Neutrophil (primary cell): ENCODE results near the gene NEU3.

Experiments used
- H3K27ac ChIP-seq: fragments of 200-600 bp; sonication (generic); 2 replicates; pipeline ENCODE4 v1.5.1; 2016; ENCODE audit warnings: mild to moderate bottlenecking, moderate library complexity
- H3K27me3 ChIP-seq: fragments of 200-600 bp; sonication (generic); 2 replicates; pipeline ENCODE4 v1.6.0; 2016; ENCODE audit warnings: mild to moderate bottlenecking
- H3K36me3 ChIP-seq: fragments of 200-600 bp; sonication (generic); 2 replicates; pipeline ENCODE4 v1.5.1; 2017
- H3K4me1 ChIP-seq, 2 experiments: fragments of 200-600 bp in 1 of 2; sonication (generic) in 1 of 2; 1 replicate in 1 of 2; 2 replicates in 1 of 2; pipeline versions ENCODE4 v1.5.1 to v1.6.1; 2013 to 2016; ENCODE audit warnings: low read depth in 1 of 2, low read length in 1 of 2, mild to moderate bottlenecking in 1 of 2, moderate library complexity in 1 of 2; ENCODE audit not compliant: control insufficient read depth in 1 of 2, insufficient read depth in 1 of 2
- H3K4me3 ChIP-seq, 2 experiments: fragments of 200-600 bp in 1 of 2; sonication (generic) in 1 of 2; 1 replicate in 1 of 2; 2 replicates in 1 of 2; pipeline ENCODE4 v1.5.1; 2013 to 2016; ENCODE audit warnings: low read depth in 1 of 2, low read length in 1 of 2, mild to moderate bottlenecking in 1 of 2, moderate library complexity in 1 of 2
- H3K9me3 ChIP-seq: fragments of 200-600 bp; sonication (generic); 2 replicates; pipeline ENCODE4 v1.5.1; 2016
- TF ChIP-seq, protein P1 (sequence below): fragments of 200-600 bp; sonication (generic); IDR thresholded peaks from 2 replicates; pipeline ENCODE4 v1.5.1; 2016; ENCODE audit warnings: antibody characterized with exemption

Gene NEU3, protein sequence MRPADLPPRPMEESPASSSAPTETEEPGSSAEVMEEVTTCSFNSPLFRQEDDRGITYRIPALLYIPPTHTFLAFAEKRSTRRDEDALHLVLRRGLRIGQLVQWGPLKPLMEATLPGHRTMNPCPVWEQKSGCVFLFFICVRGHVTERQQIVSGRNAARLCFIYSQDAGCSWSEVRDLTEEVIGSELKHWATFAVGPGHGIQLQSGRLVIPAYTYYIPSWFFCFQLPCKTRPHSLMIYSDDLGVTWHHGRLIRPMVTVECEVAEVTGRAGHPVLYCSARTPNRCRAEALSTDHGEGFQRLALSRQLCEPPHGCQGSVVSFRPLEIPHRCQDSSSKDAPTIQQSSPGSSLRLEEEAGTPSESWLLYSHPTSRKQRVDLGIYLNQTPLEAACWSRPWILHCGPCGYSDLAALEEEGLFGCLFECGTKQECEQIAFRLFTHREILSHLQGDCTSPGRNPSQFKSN

DNA sequence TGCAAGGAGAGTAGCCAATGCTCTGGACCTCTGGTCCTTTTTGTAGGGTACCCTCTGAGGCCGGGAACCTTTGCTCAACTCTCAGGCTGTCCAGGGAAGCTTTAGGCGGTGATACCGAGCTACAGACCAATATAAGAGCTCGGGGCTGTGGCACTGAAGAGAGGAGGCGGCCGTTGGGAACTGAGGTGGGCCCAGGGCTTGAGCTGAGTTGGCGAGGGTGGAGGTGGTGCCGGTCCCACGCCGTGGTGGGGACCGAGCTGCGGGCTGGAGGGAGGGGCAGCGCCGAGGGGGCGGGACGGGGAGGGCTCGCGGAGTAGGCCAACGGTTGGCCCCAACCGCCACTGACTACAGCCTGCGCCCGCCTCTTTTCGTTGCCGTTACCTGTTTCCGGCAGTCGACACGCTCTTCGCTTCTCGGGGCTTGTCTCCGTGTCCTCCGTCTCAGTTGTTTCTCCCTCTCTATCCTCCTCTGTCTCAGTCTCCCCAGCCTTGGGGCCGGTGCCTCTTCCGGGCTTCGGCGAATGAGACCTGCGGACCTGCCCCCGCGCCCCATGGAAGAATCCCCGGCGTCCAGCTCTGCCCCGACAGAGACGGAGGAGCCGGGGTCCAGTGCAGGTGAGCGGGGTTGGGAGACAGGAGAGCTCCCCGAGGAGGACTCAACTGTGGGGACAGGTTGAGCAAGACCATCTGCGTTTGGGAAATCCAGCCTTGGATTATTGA lies at the start of gene NEU3:
Gene NEU3, plus strand, starts transcription at position 393 of the 719 bp plus-strand sequence. Its CDS starts 128 bp downstream, at position 521.
- peak within 1 kb of the TSS; percentile 72 to 76 for H3K4me3 ChIP-seq
- no peaks in the 10 kb centered on the region for H3K27me3 ChIP-seq
- TF ChIP-seq, protein P1, sequence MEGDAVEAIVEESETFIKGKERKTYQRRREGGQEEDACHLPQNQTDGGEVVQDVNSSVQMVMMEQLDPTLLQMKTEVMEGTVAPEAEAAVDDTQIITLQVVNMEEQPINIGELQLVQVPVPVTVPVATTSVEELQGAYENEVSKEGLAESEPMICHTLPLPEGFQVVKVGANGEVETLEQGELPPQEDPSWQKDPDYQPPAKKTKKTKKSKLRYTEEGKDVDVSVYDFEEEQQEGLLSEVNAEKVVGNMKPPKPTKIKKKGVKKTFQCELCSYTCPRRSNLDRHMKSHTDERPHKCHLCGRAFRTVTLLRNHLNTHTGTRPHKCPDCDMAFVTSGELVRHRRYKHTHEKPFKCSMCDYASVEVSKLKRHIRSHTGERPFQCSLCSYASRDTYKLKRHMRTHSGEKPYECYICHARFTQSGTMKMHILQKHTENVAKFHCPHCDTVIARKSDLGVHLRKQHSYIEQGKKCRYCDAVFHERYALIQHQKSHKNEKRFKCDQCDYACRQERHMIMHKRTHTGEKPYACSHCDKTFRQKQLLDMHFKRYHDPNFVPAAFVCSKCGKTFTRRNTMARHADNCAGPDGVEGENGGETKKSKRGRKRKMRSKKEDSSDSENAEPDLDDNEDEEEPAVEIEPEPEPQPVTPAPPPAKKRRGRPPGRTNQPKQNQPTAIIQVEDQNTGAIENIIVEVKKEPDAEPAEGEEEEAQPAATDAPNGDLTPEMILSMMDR: no peak
- no peaks in the 10 kb centered on the region for H3K36me3 ChIP-seq
- H3K27ac ChIP-seq: peak within 1 kb of the TSS; percentile 83
- H3K9me3 ChIP-seq: no peaks in the 10 kb centered on the region
- peaks cover 18 to 24% of the 10 kb centered on the region in 2 experiments for H3K4me1 ChIP-seq

DNA sequence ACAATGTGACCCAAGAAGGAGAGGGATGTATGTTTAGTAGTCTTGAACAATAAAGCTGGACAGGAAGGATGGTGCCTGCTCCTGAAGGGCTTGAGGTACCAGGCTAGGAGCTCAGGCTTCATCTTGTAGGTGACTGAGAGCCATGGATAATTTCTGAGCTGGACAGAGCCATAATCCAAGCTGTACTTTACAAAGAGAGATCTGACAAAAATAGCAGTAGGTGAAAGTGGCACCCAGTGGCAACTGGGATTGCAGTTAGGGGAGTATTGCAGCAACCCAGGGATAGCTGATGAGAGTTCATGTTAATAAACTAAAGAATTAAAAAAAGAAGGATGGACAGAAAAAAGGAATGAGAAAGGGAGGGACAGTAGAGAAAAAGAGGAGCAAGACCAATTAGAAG lies 47.2 kb upstream of the NEU3 start:
- Histone ChIP-seq H3K4me1 (no peaks in the 10 kb centered on the region), H3K4me3 (no peak overlapping the region), H3K27ac (no peak overlapping the region), H3K27me3 (no peaks in the 10 kb centered on the region), H3K9me3 (no peaks in the 10 kb centered on the region), H3K36me3 (peaks cover 11% of the 10 kb centered on the region)
- TF ChIP-seq, protein P1: no peak

DNA sequence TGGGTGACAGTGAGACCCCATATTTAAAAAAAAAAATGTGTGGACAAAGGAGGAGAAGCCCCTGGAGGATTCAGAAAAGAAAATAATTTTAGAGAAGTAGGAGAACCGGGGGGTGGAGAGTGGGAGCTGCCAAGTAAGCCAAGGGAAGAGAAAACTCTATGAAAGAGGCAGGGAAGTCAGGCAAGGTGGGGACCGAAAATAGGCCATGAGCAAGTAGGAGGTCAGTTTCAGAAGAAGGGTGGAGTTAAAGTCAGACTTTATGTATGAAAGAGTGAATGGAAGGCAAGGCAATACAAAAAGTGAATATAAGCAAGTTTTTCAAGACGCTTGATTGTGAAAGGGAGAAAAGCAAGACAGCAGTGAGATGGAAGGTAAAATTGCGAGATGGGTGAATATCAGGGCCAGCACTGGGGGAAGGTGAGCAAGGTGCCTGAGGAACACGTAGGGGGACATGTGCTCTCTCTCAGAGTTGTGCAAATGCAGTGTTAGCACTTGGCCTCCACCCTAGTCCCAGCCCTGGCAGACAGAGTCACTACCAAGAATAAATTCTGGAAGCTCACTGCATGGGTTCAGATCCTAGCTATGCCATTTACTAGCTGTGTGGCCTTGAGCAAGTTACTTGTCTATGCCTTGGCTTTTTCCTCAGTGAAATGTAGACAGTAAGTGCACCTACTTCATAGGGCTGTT lies 46.5 kb upstream of the NEU3 start:
- Histone ChIP-seq H3K4me3 (no peak overlapping the region), H3K27me3 (no peaks in the 10 kb centered on the region), H3K9me3 (no peaks in the 10 kb centered on the region), H3K27ac (no peak overlapping the region), H3K4me1 (no peaks in the 10 kb centered on the region), H3K36me3 (peaks cover 7% of the 10 kb centered on the region)
- TF ChIP-seq, protein P1: no peak

DNA sequence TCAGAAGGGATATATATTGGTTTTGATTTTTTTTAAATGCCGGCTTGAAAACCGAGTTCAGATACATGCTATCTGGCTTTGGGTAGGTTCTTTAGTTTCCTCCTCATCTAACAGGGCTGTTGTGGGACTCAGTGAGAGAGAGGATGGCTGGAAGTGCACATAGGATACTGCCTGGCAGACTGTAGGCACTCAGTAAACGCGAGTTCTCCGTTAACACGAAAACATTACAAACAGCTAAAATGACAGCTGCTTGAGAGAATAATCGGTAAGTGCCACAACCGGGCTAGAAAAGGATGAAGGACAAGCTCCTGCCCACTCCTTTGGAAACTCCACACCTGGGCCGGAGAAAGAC lies 40.2 kb upstream of the NEU3 start:
- H3K4me3 ChIP-seq: peak overlapping the region; percentile 81 to 91
- no peaks in the 10 kb centered on the region for H3K9me3 ChIP-seq
- TF ChIP-seq, protein P1: no peak
- H3K27me3 ChIP-seq: no peaks in the 10 kb centered on the region
- H3K27ac ChIP-seq: peak overlapping the region; percentile 83
- H3K36me3 ChIP-seq: peaks cover 13% of the 10 kb centered on the region
- H3K4me1 ChIP-seq: peaks cover 22 to 26% of the 10 kb centered on the region in 2 experiments

DNA sequence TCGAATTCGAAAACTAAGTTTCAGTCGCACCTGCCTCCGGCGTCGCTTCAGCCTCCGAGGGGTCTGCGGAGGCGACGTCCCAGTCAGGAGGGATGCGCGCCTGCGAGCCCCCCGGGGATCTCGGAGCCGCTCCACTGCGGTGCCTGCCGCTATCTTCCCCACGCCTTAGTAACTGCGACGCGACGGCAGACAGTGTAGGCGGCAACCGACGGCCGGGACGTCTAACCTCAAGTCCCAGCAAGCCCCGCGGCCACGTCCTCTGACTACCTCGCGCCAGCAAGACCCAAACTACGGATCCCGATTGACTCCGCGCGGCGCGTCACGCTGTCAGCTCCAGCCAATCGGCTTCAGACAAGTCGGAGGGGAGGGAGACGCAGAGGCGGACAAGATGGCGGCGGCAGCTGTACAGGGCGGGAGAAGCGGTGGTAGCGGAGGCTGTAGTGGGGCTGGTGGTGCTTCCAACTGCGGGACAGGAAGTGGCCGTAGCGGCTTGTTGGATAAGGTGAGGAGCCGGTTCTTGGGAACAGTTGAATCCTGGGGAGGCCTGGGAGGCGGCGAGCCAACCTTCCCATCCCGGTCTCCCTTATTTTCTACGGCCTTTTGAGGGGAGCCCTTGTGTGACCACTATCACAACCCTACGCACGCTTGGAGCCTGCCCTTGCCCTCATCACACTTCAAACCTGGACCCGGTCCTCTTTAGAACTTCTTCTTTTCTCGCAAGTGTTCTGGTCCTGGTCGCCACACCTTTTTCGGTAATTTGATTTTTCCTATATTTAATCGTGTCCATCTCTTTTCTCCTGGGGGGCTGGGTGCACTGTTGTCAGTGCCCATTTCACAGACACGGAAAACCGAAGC lies 39.6 kb upstream of the NEU3 start, which contains the start of the genes SPCS2 and XRRA1:
Gene SPCS2, plus strand, starts transcription at position 369 of the 855 bp plus-strand sequence. Its CDS starts 20 bp downstream, at position 389.
Gene XRRA1, minus strand, starts transcription at position 194 of the 855 bp plus-strand sequence. CDS start 8,213 bp downstream, outside the sequence.
- Histone ChIP-seq H3K4me3 (peak within 1 kb of the TSS; percentile 81 to 91), H3K4me1 (peaks cover 22 to 26% of the 10 kb centered on the region in 2 experiments), H3K27ac (peak within 1 kb of the TSS; percentile 83)

More for the DNA sequence above, 39.6 kb upstream of the NEU3 start, which contains the start of the genes SPCS2 and XRRA1:
- Histone ChIP-seq H3K36me3 (peaks cover 7% of the 10 kb centered on the region), H3K27me3 (no peaks in the 10 kb centered on the region), H3K9me3 (no peaks in the 10 kb centered on the region)
- TF ChIP-seq, protein P1: peak; percentile 34
